IMR-90 (cell line): ENCODE results near the gene STRC.

ENCODE experiments used
- BHLHE40 ChIP-seq: fragments of 150-350 bp; IDR thresholded peaks from 2 replicates; pipeline ENCODE4 v1.6.1; 2016; ENCODE audit warnings: mild to moderate bottlenecking, low read depth, low read length
- CHD1 ChIP-seq: IDR thresholded peaks from 2 replicates; pipeline ENCODE4 v1.6.1; 2012; ENCODE audit warnings: low read depth, low read length, improper control_type of control experiment
- FOS ChIP-seq: fragments of 150-350 bp; IDR thresholded peaks from 2 replicates; pipeline ENCODE4 v1.6.1; 2016; ENCODE audit warnings: low read depth, low read length
- MAFK ChIP-seq: IDR thresholded peaks from 2 replicates; pipeline ENCODE4 v1.6.1; 2012; ENCODE audit warnings: low read depth, low read length, improper control_type of control experiment
- MXI1 ChIP-seq: IDR thresholded peaks from 2 replicates; pipeline ENCODE4 v1.6.1; 2012; ENCODE audit warnings: low read depth, mild to moderate bottlenecking, low read length, moderate library complexity, borderline replicate concordance
- NFE2L2 ChIP-seq: fragments of 150-350 bp; IDR thresholded peaks from 2 replicates; pipeline ENCODE4 v1.6.1; 2016; ENCODE audit warnings: low read depth, mild to moderate bottlenecking, low read length
- POLR2A ChIP-seq: IDR thresholded peaks from 2 replicates; pipeline ENCODE4 v1.6.1; 2012; ENCODE audit warnings: mild to moderate bottlenecking, low read depth, low read length
- RAD21 ChIP-seq: IDR thresholded peaks from 2 replicates; pipeline ENCODE4 v1.6.1; 2012; ENCODE audit warnings: low read length, improper control_type of control experiment
- RCOR1 ChIP-seq: IDR thresholded peaks from 2 replicates; pipeline ENCODE4 v1.6.1; 2012; ENCODE audit warnings: mild to moderate bottlenecking, low read length, improper control_type of control experiment; ENCODE audit not compliant: insufficient replicate concordance
- RFX5 ChIP-seq: IDR thresholded peaks from 2 replicates; pipeline ENCODE4 v1.8.0; 2012; ENCODE audit warnings: low read depth, mild to moderate bottlenecking, low read length, moderate library complexity
- TF ChIP-seq, protein P1 (sequence below): conservative IDR thresholded peaks from 2 replicates; pipeline ENCODE4 v1.5.1; 2012; ENCODE audit warnings: mild to moderate bottlenecking, low read depth, low read length, improper control_type of control experiment
- TF ChIP-seq, protein P2 (sequence below): fragments of 150-350 bp; IDR thresholded peaks from 2 replicates; pipeline ENCODE4 v1.6.1; 2017; ENCODE audit warnings: mild to moderate bottlenecking, antibody characterized with exemption, low read length, low read depth
- TF ChIP-seq, protein P3 (sequence below): fragments of 150-350 bp; IDR thresholded peaks from 2 replicates; pipeline ENCODE4 v1.6.1; 2016; ENCODE audit warnings: low read depth, mild to moderate bottlenecking, low read length, moderate library complexity, borderline replicate concordance

DNA sequence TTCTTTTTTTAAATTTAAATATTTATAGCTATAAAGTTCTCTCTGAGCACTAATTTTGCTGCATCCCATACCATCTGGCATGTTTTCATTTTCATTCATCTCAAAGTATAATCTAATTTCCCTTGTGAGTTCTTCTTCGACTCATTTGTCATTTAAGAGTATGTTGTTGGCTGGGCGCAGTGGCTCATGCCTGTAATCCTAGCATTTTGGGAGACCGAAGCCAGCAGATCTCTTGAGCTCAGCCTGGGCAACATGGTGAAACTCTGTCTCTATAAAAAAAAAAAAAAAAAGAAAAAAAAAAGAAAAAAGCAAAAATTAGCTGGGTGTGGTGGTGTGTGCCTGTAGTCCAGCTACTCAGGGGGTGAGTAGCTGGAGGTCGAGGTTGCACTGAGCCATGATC, 66.3 kb downstream of the STRC start:
- TF ChIP-seq, protein P1, sequence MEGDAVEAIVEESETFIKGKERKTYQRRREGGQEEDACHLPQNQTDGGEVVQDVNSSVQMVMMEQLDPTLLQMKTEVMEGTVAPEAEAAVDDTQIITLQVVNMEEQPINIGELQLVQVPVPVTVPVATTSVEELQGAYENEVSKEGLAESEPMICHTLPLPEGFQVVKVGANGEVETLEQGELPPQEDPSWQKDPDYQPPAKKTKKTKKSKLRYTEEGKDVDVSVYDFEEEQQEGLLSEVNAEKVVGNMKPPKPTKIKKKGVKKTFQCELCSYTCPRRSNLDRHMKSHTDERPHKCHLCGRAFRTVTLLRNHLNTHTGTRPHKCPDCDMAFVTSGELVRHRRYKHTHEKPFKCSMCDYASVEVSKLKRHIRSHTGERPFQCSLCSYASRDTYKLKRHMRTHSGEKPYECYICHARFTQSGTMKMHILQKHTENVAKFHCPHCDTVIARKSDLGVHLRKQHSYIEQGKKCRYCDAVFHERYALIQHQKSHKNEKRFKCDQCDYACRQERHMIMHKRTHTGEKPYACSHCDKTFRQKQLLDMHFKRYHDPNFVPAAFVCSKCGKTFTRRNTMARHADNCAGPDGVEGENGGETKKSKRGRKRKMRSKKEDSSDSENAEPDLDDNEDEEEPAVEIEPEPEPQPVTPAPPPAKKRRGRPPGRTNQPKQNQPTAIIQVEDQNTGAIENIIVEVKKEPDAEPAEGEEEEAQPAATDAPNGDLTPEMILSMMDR = no peak
- TF ChIP-seq POLR2A = no peak
- TF ChIP-seq, protein P2, sequence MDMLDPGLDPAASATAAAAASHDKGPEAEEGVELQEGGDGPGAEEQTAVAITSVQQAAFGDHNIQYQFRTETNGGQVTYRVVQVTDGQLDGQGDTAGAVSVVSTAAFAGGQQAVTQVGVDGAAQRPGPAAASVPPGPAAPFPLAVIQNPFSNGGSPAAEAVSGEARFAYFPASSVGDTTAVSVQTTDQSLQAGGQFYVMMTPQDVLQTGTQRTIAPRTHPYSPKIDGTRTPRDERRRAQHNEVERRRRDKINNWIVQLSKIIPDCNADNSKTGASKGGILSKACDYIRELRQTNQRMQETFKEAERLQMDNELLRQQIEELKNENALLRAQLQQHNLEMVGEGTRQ = no peak
- TF ChIP-seq MXI1 = no peak
- no peak for TF ChIP-seq BHLHE40
- TF ChIP-seq NFE2L2 = no peak
- TF ChIP-seq RAD21 = no peak
- TF ChIP-seq MAFK = no peak
- TF ChIP-seq FOS = no peak
- no peak for TF ChIP-seq RFX5
- TF ChIP-seq, protein P3, sequence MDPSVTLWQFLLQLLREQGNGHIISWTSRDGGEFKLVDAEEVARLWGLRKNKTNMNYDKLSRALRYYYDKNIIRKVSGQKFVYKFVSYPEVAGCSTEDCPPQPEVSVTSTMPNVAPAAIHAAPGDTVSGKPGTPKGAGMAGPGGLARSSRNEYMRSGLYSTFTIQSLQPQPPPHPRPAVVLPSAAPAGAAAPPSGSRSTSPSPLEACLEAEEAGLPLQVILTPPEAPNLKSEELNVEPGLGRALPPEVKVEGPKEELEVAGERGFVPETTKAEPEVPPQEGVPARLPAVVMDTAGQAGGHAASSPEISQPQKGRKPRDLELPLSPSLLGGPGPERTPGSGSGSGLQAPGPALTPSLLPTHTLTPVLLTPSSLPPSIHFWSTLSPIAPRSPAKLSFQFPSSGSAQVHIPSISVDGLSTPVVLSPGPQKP = no peak
- no peak for TF ChIP-seq CHD1
- TF ChIP-seq RCOR1 = no peak
